GM10266 (cell line): ENCODE data around the gene PHGDH.
"Not testable (repeated sequence)": the region's sequence is repeated elsewhere in the genome, so short reads cannot be mapped to it uniquely, and the experiment has no call there.

Experiments used
- DNase-seq: peaks from one replicate; pipeline ENCODE4 v3.0.0; 2012; ENCODE audit errors: extremely low spot score
- CTCF ChIP-seq: IDR thresholded peaks from 2 replicates; pipeline ENCODE4 v1.5.1; 2012; ENCODE audit warnings: mild to moderate bottlenecking, low read depth; ENCODE audit not compliant: control insufficient read depth, insufficient read depth; ENCODE audit errors: missing control alignments

Gene PHGDH

GRCh38 chr1:119681560-119681959 is 30.2 kb upstream of the PHGDH start:
- no peak for TF ChIP-seq CTCF
- no peak for DNase-seq

GRCh38 chr1:119682141-119682540 is 29.6 kb upstream of the PHGDH start:
- no peak for TF ChIP-seq CTCF
- no peak for DNase-seq

- TF ChIP-seq CTCF: no peak
- DNase-seq: no peak
Observed at GRCh38 chr1:119683893-119684292, 27.8 kb upstream of the PHGDH start.

- TF ChIP-seq CTCF: no peak
- DNase-seq: no peak
Observed at GRCh38 chr1:119686661-119687060, 25.1 kb upstream of the PHGDH start.

- no peak for DNase-seq
- TF ChIP-seq CTCF: no peak
Observed at GRCh38 chr1:119687434-119688079, 24.2 kb upstream of the PHGDH start.

- TF ChIP-seq CTCF: no peak
- no peak for DNase-seq
Observed at GRCh38 chr1:119688810-119689209, 22.9 kb upstream of the PHGDH start.

GRCh38 chr1:119689511-119689910 is 22.2 kb upstream of the PHGDH start:
- no peak for TF ChIP-seq CTCF
- DNase-seq: no peak

GRCh38 chr1:119696863-119697262 is 14.9 kb upstream of the PHGDH start:
- not testable (repeated sequence) for DNase-seq
